KG1 (cell line): ENCODE results near the gene SLC30A10.
A peak's percentile ranks its signal among the peaks of the same experiment; 100 is the strongest.
"Not testable (repeated sequence)": the region's sequence is repeated elsewhere in the genome, so short reads cannot be mapped to it uniquely, and the experiment has no call there.

Experiments
- DNase-seq: peaks from one replicate; lab custom pipeline; 2025; lab: John Stamatoyannopoulos, UW

Gene SLC30A10

GRCh38 chr1:219927298-219927955 lies 930 bp downstream of the SLC30A10 start:
- DNase-seq, result no peak

- no peak for DNase-seq
These were observed 1.9 kb downstream of the SLC30A10 start for GRCh38 chr1:219926363-219926998.

- DNase-seq, result no peak
These were observed 4.0 kb downstream of the SLC30A10 start for GRCh38 chr1:219924342-219924741.

GRCh38 chr1:219917851-219918466 lies 10.4 kb downstream of the SLC30A10 start:
- no peak for DNase-seq

- DNase-seq, result no peak
These were observed 11.1 kb downstream of the SLC30A10 start for GRCh38 chr1:219917281-219917680.

GRCh38 chr1:219916257-219916656 lies 12.1 kb downstream of the SLC30A10 start:
- no peak for DNase-seq

- DNase-seq, result no peak
These were observed 15.2 kb downstream of the SLC30A10 start for GRCh38 chr1:219913005-219913770.

- no peak for DNase-seq
These were observed 17.6 kb downstream of the SLC30A10 start for GRCh38 chr1:219910716-219911115.

GRCh38 chr1:219909476-219909875 lies 18.9 kb downstream of the SLC30A10 start:
- DNase-seq, result no peak

GRCh38 chr1:219908170-219908569 lies 20.2 kb downstream of the SLC30A10 start:
- no peak for DNase-seq

GRCh38 chr1:219907772-219908070 lies 20.6 kb downstream of the SLC30A10 start:
- DNase-seq, result no peak

GRCh38 chr1:219906924-219907771 lies 21.2 kb downstream of the SLC30A10 start:
- peak; percentile 58 for DNase-seq

- DNase-seq, result not testable (repeated sequence)
These were observed 21.8 kb downstream of the SLC30A10 start for GRCh38 chr1:219906565-219906923.

- no peak for DNase-seq
These were observed 22.8 kb downstream of the SLC30A10 start for GRCh38 chr1:219905524-219905923.

GRCh38 chr1:219904934-219905333 lies 23.4 kb downstream of the SLC30A10 start:
- DNase-seq, result no peak

GRCh38 chr1:219903353-219903871 lies 24.9 kb downstream of the SLC30A10 start:
- DNase-seq, result no peak

GRCh38 chr1:219902951-219903350 lies 25.4 kb downstream of the SLC30A10 start:
- DNase-seq, result no peak

GRCh38 chr1:219900882-219901281 lies 27.5 kb downstream of the SLC30A10 start:
- DNase-seq, result no peak

GRCh38 chr1:219900201-219900600 lies 28.2 kb downstream of the SLC30A10 start:
- no peak for DNase-seq

GRCh38 chr1:219898375-219898774 lies 30.0 kb downstream of the SLC30A10 start:
- no peak for DNase-seq

- no peak for DNase-seq
These were observed 30.4 kb downstream of the SLC30A10 start for GRCh38 chr1:219897914-219898313.

- DNase-seq, result not testable (repeated sequence)
These were observed 36.1 kb downstream of the SLC30A10 start for GRCh38 chr1:219892271-219892670.
